HG03571 (cell line): Measurements from ENCODE around the gene CCND2.

Experiments used
- ATAC-seq: cut with Tn5 transposase; IDR thresholded peaks from one replicate; pipeline ENCODE4 v1.9.1; 2021; ENCODE audit not compliant: unreplicated experiment

The CCND2 gene

GRCh38 chr12:4289231-4289878 is 15.8 kb downstream of the CCND2 start:
- ATAC-seq = no peak

- ATAC-seq = no peak
These were observed 16.6 kb downstream of the CCND2 start for GRCh38 chr12:4289998-4290790.

DNA sequence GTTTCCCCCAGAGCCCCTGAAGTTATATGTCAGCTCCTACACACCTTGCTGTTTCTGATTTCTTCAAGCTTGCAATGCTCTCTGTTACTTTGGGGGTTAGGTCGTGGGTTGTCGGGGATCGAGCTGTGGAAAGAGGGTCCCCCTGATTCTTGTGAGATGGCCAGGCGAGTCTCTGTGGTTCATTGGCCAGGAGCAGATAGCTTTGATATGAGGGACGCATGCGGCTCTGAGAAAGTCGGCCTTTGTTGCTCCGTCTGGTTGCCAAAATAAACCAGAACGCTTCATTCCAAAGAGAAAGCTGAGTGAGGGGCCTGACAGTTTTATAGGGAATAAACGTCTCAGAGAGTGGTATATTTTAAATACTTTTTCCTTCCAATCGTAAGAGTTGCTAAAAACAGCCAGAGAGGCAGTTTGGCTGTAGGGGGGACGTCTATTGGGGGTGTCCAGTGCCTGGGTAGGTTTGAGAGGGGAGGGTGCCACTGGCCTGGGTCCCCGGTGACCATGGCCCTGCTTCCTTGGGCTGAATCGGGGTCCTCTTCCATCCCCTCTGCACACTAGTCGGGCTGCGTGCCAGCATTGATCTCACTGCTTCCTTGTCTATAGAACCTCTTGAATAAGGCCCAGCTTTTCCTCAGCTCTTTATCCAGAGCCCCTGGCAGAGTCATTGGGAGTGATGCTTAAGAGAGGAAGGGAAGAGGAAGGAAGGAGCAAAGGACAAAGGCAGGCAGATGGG is 18.9 kb downstream of the CCND2 start:
- no peak for ATAC-seq

- ATAC-seq = no peak
These were observed 19.9 kb downstream of the CCND2 start for GRCh38 chr12:4293299-4293965.

- ATAC-seq = no peak
These were observed 20.5 kb downstream of the CCND2 start for GRCh38 chr12:4293966-4294505.

DNA sequence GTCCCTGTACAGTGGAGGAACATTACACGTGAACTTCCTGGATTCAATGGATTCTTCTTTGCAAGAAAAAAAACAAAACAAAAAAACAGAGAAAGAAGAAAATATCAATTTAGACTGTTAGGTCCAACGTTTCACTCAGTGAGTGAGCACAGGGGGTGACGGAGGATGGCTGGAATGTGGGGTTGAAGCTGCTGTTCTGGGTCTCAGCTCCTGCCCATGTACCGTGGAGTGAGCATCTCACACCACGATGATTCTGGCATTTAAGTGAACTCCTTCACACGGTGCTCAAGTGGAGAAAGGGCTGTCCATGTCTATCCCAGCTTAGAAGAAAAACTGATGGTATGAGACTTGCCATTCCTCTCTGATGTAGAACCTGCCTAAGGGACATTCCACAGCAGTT is 23.2 kb downstream of the CCND2 start:
- ATAC-seq = no peak

DNA sequence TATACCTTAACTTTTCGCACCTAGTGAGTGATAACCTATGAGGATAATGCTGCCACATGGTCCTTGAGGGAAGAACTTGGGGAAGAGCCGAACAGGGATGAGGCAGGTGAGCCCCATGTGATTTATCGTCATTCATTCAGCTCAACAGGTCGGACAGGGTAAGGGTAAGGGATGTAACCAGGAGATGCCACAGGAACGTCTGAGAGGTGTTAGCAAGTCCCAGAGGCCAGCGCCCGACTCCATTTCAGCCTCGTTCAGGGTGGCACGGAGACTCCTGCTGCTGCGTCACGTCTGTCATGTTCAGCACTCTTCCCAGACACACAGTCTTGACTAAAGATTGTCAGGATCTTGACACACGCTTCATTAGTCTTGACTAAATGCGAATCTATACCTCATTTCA is 24.1 kb downstream of the CCND2 start:
- no peak for ATAC-seq

- no peak for ATAC-seq
These were observed 27.3 kb downstream of the CCND2 start for GRCh38 chr12:4300883-4301282.

DNA sequence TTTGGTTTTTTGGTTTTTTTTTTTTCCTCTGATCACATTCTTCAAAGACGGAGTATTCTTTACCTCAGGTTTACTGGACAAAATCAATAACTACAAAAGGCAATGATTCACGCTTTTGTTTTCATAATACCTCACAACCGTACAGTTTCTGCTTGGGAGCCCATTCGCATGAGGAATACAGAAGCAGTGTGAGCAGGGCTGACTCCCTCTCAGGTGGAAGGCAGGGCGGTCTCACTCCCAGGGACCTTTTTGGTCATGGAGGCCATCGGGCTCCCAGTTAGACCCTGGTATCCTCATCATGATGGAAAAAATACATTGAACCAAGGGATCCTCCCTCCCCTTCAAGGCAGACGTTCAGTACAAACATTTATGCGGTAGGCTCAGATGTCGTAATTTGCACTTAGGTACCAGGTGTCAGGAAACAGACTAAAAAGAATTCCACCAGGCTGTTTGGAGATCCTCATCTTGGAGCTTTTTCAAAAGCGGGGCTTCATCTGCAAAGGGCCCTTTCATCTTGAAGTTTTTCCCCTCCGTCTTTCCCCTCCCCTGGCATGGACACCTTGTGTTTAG is 28.5 kb downstream of the CCND2 start:
- ATAC-seq = no peak

DNA sequence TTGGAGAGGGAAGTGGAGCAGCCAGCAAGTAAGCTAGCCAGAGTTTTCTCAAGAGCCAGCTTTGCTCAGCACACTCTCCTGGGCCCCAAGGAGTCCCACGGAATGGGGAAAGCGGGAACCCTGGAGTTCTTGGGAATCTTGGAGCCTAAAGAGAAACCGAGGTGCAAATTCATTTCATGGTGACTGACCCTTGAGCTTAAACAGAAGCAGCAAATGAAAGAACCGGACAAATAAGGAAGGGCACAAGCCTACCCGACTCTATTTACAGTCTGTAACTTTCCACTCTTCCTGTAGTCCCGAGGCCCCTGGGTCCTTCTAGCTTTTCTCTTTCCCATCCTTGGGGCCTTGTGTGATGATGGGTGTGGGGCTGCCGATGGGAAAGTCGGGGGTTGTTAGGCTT is 29.3 kb downstream of the CCND2 start:
- ATAC-seq = no peak

DNA sequence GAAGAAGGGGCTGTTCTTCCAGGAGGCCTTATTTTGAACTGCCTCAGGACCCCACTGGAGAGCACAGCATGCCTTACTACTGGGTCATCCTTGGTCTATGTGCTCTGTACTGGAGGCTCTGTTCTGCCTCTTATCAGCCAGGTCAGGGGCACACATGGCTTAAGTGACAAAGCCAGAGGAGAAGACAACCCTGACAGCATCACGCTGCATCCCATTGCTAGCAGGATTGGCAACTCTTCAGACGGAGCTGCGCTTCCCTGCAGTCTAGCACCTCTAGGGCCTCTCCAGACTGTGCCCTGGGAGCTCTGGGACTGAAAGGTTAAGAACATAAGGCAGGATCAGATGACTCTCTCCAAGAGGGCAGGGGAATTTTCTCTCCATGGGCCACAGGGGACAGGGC is 30.2 kb downstream of the CCND2 start:
- ATAC-seq = no peak

DNA sequence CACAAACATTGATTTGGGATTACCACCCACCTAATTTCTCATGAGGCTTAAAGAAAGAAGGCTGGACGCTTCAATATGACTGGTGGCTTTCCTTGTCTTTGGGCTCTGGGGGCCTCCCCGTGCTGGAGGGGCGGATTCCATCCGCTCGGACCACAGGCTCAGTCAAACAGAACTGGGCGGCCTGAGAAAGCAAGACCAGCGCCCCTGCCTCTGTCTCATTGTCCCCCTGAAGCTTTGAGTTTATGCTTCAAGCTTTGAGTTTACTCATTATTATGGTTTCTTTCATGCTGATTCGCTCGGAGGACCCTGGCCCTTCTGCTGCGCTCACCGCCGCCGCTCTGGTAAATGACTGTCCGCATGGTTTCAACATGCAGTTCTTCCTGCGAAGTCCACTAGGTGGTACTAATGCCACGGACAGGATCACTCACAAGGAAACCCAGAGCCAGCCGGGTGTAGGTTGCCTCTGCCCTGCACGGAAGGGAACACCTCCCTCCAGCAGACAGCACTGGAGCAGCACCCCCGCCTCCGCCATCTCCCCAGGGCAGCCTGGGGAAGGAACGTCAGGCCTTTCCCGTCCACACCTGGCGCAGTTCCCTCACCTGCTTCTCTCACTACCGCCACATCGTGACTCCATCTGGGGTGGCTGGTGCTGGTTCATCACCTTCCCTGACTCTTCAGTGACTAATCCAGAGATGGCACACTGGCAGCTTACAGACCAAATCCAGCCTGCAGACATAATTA is 34.2 kb downstream of the CCND2 start:
- ATAC-seq = no peak

- ATAC-seq = no peak
These were observed 34.9 kb downstream of the CCND2 start for GRCh38 chr12:4308334-4308950.

GRCh38 chr12:4311776-4312175 is 38.2 kb downstream of the CCND2 start:
- no peak for ATAC-seq

DNA sequence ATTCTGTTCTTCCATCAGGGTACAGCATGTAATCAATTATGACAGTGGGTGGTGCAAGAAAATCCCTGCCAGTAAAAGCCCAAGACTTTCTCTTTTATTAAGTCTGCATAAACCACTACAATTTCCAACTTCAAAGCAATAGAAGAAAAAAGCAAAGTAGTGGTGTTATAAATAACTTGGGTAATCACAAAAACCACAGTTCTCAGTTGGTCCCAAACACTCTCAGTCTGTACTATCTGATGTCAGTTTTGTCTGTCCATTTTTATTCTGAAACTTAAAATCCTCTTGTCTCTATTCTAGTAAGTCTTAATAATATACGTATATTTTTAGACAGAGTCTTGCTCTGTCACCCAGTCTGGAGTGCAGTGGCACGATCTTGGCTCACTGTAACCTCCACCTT is 38.7 kb downstream of the CCND2 start:
- ATAC-seq = no peak

DNA sequence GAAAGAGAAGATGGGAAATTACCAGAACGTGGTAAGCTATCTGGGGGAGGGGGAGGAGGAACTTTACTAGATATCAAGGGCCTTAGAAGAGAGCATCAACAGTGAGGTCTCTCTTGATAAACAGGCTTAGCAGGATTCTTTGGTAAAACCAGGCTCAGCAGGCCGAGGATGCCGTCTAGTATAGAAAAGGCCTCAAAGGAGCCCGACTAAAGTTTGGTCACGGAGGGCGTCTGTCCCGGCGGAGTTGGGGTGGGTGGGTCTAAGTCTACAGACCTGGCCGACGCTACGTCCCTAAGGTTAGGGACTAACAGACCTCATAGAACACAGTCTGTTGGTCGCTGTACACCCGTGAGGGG is 46.9 kb downstream of the CCND2 start:
- ATAC-seq = peak; percentile 39

GRCh38 chr12:4320853-4321701 is 47.5 kb downstream of the CCND2 start, which contains the start of gene TIGAR:
TSS of gene TIGAR (plus strand) at chr12:4321213. CDS start at chr12:4321272, 59 bp downstream.
- peak; percentile 93 for ATAC-seq

- ATAC-seq = no peak
These were observed 49.2 kb downstream of the CCND2 start for GRCh38 chr12:4322726-4323125.
